Body of pancreas (tissue), 4 donors: ENCODE results near the gene SPRING1.

ENCODE experiments used
- POLR2A ChIP-seq, 3 donors: fragments of 450-650 bp; IDR thresholded peaks; one replicate each; pipeline ENCODE4 v1.6.1; 2016; ENCODE audit warnings: antibody characterized with exemption in 3 of 3, mild to moderate bottlenecking in 2 of 3
- TF ChIP-seq, protein P1 (sequence below), 7 experiments: fragments of 450-650 bp in 4 of 7; fragments of 200-600 bp in 3 of 7; sonication (generic) in 3 of 7; IDR thresholded peaks; one replicate each; pipeline ENCODE4 v1.5.1; 2016 to 2019; ENCODE audit warnings: antibody characterized with exemption in 7 of 7

- TF ChIP-seq, protein P1, sequence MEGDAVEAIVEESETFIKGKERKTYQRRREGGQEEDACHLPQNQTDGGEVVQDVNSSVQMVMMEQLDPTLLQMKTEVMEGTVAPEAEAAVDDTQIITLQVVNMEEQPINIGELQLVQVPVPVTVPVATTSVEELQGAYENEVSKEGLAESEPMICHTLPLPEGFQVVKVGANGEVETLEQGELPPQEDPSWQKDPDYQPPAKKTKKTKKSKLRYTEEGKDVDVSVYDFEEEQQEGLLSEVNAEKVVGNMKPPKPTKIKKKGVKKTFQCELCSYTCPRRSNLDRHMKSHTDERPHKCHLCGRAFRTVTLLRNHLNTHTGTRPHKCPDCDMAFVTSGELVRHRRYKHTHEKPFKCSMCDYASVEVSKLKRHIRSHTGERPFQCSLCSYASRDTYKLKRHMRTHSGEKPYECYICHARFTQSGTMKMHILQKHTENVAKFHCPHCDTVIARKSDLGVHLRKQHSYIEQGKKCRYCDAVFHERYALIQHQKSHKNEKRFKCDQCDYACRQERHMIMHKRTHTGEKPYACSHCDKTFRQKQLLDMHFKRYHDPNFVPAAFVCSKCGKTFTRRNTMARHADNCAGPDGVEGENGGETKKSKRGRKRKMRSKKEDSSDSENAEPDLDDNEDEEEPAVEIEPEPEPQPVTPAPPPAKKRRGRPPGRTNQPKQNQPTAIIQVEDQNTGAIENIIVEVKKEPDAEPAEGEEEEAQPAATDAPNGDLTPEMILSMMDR (IDR thresholded peaks at IDR 0.05), result no peak
- TF ChIP-seq POLR2A (IDR thresholded peaks at IDR 0.05), result no peak
Measured at GRCh38 chr12:116773276-116773731, 35.4 kb upstream of the SPRING1 start.
